Omental fat pad (tissue), 4 donors: ENCODE measurements around the gene SLC1A2. TPM values are rescaled to one million over a fixed set of nuclear protein-coding genes. Genes with fewer than 3 reads are reported as not detected.

ENCODE experiments used
- ATAC-seq: fragments of 150-250 bp; one replicate; pipeline ENCODE4 v1.9.1; 2016; ENCODE audit warnings: mild to moderate bottlenecking, moderate library complexity; ENCODE audit not compliant: low FRiP score
- DNase-seq: peaks from one replicate; pipeline ENCODE4 v3.0.0-alpha.2; 2019; ENCODE audit warnings: low spot score
- total RNA-seq, 4 donors: library from RNA; depleted of rRNA; stranded (reverse); fragments of >200 nt; gene quantifications; one replicate each; pipeline ENCODE4 v1.1.0, GENCODE V29; 2016
- TF ChIP-seq, protein P1 (sequence below), 3 donors: fragments of 450-650 bp; IDR thresholded peaks; one replicate each; pipeline ENCODE4 v1.5.1; 2016 to 2017; ENCODE audit warnings: antibody characterized with exemption in 3 of 3, mild to moderate bottlenecking in 3 of 3, moderate library complexity in 2 of 3

SLC1A2 gene
- total RNA-seq, 4 donors from 2014 or later, result 0.96 to 5.0 (median 2.8) TPM

DNA sequence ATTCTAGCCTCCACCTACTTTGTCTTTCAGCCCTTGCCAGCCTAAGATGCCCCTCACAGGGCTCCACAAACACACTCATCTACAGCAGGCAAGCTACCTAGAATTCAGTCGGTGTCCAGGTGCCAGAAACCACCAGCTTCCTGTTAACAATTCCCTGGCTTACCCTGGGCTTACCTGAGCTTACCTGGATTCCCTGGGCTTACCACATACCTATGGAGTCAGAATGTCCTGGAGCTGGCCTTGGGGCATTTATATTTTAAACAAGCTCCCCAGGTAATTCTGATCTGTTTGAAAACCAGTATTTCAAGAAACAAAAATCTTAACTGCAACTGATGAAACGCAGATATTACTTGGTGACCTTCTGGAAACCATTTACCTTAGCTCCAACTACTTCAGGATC, 123.6 kb downstream of the SLC1A2 start:
- TF ChIP-seq, protein P1, sequence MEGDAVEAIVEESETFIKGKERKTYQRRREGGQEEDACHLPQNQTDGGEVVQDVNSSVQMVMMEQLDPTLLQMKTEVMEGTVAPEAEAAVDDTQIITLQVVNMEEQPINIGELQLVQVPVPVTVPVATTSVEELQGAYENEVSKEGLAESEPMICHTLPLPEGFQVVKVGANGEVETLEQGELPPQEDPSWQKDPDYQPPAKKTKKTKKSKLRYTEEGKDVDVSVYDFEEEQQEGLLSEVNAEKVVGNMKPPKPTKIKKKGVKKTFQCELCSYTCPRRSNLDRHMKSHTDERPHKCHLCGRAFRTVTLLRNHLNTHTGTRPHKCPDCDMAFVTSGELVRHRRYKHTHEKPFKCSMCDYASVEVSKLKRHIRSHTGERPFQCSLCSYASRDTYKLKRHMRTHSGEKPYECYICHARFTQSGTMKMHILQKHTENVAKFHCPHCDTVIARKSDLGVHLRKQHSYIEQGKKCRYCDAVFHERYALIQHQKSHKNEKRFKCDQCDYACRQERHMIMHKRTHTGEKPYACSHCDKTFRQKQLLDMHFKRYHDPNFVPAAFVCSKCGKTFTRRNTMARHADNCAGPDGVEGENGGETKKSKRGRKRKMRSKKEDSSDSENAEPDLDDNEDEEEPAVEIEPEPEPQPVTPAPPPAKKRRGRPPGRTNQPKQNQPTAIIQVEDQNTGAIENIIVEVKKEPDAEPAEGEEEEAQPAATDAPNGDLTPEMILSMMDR (IDR thresholded peaks at IDR 0.05), result no peak
- no peak for ATAC-seq
- DNase-seq, result no peak

DNA sequence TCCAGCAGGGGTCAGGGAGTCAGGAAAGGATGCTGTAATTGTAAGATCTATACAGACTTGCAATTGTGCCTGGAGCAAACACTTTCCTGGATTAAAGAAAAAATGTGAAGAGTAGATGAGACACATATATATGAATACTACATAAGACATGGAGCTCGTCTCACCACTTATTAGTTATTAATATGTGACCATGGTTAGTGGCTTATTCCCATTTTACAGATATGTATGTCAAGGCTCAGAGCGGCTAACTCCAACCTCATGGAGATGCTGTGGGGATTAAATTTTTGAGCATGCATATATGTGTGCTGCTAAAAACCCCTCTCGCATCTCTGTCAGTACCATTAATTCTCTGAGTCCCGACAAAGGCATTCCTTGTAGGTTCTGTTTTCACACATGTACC, 125.7 kb downstream of the SLC1A2 start:
- DNase-seq (no peak), ATAC-seq (no peak)
- TF ChIP-seq, protein P1 (IDR thresholded peaks at IDR 0.05), result no peak

DNA sequence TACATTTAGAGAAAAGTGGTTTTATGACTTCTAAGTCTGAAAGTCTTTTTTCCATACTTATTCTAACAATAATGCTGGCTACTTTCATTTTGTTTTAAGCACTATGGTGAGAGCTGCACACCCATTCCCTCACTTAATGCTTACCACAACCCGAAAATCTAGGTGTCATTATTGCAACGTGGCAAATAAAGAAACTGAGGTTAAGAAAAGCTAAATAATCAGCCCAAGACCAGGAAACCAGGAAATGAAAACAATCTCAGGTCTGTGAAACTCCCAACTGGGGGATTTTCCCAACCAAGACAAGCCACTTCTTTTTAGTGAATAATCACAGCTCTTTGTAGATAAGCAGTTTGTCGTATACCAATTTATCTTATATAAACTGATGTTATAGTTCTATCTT, 126.3 kb downstream of the SLC1A2 start:
- DNase-seq (no peak), ATAC-seq (no peak)
- TF ChIP-seq, protein P1 (IDR thresholded peaks at IDR 0.05), result no peak

DNA sequence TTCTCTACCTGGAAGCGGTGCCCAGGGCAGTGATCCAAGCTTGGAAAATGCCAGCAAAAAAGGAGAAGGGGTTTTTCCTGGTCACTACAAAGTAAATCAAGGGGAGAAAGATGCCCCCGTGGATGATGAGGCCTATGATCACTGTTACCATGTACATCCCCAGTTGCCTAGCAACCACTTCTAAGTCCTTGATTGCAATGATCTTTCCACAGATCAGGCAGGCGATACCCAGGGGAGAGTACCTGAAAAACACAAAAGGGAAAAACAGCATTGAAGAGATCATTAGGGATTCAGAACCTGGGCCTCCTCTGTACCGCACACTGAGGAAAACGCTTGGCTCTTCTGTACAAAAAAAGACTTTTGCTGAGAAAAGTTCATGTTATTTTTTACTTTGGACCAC, 127.1 kb downstream of the SLC1A2 start:
- ATAC-seq, result no peak
- TF ChIP-seq, protein P1 (IDR thresholded peaks at IDR 0.05), result no peak

DNA sequence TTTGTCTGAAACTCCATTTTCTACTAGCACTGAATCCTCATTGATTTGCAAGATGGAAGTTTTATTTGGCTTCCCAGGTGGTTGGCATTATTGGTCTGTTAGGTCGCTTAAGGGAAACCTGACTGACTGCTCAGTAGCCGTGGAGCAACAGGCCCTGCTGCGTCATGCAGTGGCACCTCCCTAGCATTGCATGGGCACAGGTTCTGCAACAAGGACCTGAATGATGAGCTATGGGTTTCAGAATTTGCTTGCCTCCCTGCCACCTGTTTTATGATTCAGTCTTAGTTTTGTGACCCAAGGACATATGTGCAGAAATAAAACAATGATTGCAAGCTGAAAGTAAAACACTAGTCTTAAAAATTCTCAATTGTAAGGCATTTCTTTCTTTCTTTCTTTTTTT, 128.5 kb downstream of the SLC1A2 start:
- no peak for ATAC-seq
- TF ChIP-seq, protein P1 (IDR thresholded peaks at IDR 0.05), result no peak
- no peak for DNase-seq

More for the DNA sequence above, 127.1 kb downstream of the SLC1A2 start:
- no peak for DNase-seq

DNA sequence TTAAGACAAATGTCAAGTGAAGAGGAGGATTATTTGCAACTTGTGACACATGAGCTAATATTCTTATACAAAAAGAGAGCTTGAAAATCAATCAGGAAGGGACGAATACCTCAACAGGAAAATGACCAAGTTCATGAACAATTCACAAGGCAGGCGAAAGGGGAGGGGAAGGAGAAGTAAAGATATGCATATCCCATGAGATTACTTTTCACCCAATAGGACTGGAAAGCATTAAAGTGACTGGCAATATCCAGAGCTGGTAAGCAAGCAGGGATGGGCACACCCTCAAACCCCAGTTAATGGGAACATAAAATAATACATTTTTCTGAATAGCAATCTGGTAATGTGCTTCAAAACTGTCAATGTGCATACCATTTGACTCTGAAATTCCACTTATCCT, 129.5 kb downstream of the SLC1A2 start:
- no peak for ATAC-seq
- TF ChIP-seq, protein P1 (IDR thresholded peaks at IDR 0.05), result no peak

DNA sequence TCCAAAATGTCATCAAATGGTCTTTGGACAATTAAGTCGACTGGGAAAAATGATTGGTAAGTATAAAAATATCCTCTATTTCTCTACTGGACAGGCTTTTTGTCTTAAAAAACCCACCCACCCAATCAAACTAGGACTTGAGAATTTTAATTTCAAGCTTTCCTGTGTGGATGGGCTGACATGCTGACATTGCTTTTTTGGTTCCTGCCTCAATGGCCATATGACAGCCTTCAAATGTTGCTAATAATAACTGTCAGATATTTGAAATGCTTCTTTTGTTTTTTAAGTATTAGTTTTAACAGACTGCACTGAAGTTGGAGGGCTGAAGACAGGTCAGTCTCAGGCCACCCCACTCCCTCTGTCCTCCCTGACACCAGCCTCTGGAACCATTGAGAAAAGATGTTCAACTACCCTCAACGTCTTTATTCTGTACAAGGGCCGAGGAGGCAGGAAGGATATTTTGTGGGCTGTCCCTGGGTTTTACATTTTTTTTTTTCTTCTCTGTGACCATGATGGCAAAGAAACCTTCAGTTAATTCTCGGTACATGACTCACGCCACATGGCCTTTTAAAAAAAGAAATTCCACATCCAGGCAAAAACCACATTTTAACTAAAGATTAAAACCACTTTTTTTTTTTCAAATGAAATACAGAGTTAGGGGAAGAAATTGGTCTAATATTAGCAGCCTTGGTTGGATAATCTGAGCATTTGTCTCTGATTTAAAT, 130.4 kb downstream of the SLC1A2 start:
- no peak for ATAC-seq
- TF ChIP-seq, protein P1 (IDR thresholded peaks at IDR 0.05), result no peak
- no peak for DNase-seq

More for the DNA sequence above, 129.5 kb downstream of the SLC1A2 start:
- DNase-seq, result no peak
